ENCODE data around the gene WWP2.
"Not testable (repeated sequence)": the region's sequence is repeated elsewhere in the genome, so short reads cannot be mapped to it uniquely, and the experiment has no call there.

Gene WWP2

DNA sequence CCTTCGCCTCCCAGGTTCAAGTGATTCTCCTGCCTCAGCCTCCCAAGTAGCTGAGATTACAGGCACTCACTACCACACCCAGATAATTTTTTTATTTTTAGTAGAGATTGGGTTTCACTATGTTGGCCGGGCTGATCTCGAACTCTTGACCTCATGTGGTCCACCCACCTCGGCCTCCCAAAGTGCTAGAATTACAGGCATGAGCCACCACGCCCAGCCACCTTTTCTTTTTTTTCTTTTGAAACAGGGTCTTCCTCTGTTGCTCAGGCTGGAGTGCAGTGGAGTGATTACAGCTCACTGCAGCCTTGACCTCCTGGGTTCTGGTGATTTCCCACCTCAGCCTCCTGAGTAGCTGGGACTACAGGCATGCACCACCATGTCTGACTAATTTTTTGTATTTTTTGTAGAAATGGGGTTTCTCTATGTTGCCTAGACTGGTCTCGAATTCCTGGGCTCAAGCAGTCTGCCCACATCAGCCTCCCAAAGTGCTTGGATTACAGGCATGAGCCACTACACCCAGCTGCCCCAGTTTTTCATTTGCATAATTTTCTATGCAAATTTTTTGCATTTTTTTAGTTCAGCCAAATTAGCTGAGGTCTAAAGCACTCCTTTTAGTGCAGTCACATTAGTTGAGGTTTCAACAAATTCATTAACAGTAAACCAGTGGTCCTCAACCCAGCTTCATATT lies 11.3 kb downstream of the WWP2 start:
- no peak for DNase-seq (ENCODE audit: low read depth)
- TF ChIP-seq, protein P1, sequence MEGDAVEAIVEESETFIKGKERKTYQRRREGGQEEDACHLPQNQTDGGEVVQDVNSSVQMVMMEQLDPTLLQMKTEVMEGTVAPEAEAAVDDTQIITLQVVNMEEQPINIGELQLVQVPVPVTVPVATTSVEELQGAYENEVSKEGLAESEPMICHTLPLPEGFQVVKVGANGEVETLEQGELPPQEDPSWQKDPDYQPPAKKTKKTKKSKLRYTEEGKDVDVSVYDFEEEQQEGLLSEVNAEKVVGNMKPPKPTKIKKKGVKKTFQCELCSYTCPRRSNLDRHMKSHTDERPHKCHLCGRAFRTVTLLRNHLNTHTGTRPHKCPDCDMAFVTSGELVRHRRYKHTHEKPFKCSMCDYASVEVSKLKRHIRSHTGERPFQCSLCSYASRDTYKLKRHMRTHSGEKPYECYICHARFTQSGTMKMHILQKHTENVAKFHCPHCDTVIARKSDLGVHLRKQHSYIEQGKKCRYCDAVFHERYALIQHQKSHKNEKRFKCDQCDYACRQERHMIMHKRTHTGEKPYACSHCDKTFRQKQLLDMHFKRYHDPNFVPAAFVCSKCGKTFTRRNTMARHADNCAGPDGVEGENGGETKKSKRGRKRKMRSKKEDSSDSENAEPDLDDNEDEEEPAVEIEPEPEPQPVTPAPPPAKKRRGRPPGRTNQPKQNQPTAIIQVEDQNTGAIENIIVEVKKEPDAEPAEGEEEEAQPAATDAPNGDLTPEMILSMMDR (IDR thresholded peaks at IDR 0.05; ENCODE audit: control insufficient read depth, insufficient read depth, low read depth, low read length, missing control alignments), result no peak
- no peak overlapping the region for H3K4me3 ChIP-seq (ENCODE audit: control insufficient read depth, low read depth, low read length)

GRCh38 chr16:69775563-69775962 lies 13.4 kb downstream of the WWP2 start:
- TF ChIP-seq, protein P1 (IDR thresholded peaks at IDR 0.05; ENCODE audit: control insufficient read depth, insufficient read depth, low read depth, low read length, missing control alignments), result no peak
- H3K4me3 ChIP-seq (ENCODE audit: control insufficient read depth, low read depth, low read length), result no peak overlapping the region
- DNase-seq (ENCODE audit: low read depth), result no peak

GRCh38 chr16:69779724-69780123 lies 17.6 kb downstream of the WWP2 start:
- TF ChIP-seq, protein P1 (IDR thresholded peaks at IDR 0.05; ENCODE audit: control insufficient read depth, insufficient read depth, low read depth, low read length, missing control alignments), result no peak
- no peak overlapping the region for H3K4me3 ChIP-seq (ENCODE audit: control insufficient read depth, low read depth, low read length)
- DNase-seq (ENCODE audit: low read depth), result no peak

- no peak overlapping the region for H3K4me3 ChIP-seq (ENCODE audit: control insufficient read depth, low read depth, low read length)
- DNase-seq (ENCODE audit: low read depth), result no peak
- TF ChIP-seq, protein P1 (IDR thresholded peaks at IDR 0.05; ENCODE audit: control insufficient read depth, insufficient read depth, low read depth, low read length, missing control alignments), result no peak
Observed at GRCh38 chr16:69781118-69781517, 19.0 kb downstream of the WWP2 start.

DNA sequence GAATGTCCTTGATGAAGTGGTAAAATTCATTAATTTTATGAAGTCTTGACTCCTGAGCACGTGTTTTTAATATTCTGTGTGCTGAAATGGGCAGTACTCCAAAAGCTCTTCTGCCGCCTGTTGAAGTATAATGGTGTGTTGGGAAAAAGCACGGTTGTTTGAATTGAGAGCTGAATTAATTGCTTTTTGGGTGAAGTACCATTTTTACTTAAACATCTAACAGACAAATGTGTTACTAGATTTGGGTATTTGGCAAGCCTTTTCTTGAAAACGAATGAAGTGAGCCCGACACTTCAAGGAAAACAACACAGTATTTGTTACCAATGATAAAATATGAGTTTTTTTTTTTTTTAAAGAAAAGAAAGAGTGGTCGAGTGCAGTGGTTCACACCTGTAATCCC lies 22.5 kb downstream of the WWP2 start:
- no peak for DNase-seq (ENCODE audit: low read depth)
- H3K4me3 ChIP-seq (ENCODE audit: control insufficient read depth, low read depth, low read length), result no peak overlapping the region
- TF ChIP-seq, protein P1 (IDR thresholded peaks at IDR 0.05; ENCODE audit: control insufficient read depth, insufficient read depth, low read depth, low read length, missing control alignments), result no peak

DNA sequence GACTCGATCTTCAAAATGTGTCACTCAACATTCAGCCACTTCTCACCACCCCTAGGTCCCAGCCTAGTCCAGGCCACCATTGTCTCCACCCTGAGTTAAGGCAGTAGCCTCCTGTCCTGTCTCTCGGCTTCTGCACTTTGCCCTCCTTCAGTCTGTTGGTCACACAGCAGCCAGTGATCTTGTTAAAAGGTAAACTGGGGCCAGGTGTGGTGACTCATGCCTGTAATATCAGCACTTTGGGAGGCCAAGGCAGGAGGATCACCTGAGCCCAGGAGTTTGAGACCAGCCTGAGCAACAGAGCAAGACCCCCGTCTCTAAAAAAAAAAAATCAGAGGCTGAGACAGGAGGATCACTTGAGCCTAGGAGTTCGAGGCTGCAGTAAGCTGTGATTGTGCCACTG lies 25.8 kb downstream of the WWP2 start:
- TF ChIP-seq, protein P1 (IDR thresholded peaks at IDR 0.05; ENCODE audit: control insufficient read depth, insufficient read depth, low read depth, low read length, missing control alignments), result no peak
- no peak overlapping the region for H3K4me3 ChIP-seq (ENCODE audit: control insufficient read depth, low read depth, low read length)
- no peak for DNase-seq (ENCODE audit: low read depth)

DNA sequence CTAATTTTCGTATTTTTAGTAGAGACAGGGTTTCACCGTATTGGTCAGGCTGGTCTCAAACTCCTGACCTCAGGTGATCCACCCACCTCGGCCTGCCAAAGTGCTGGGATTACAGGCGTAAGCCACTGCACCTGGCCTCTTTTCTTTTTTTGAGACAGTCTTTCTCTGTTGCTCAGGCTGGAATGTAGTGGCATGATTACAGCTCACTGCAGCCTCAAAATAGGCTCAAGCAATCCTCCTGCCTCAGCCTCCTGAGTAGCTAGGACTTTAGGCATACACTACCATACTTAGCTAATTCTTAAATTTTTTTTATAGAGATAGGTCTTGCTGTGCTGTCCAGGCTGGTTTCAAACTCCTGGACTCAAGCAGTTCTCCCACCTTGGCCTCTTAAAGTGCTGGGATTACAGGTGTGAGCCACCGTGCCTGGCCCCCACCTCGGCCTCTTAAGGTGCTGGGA lies 29.3 kb downstream of the WWP2 start:
- not testable (repeated sequence) for H3K4me3 ChIP-seq (ENCODE audit: control insufficient read depth, low read depth, low read length); DNase-seq (ENCODE audit: low read depth)

All from AG09309 (cell line).